SU-DHL-6 (cell line): ENCODE measurements around the gene CAPN15.

Experiments used
- CTCF ChIP-seq: fragments of 200-600 bp; sonication (generic); IDR thresholded peaks from one replicate; pipeline ENCODE4 v1.5.1; 2017; ENCODE audit warnings: antibody characterized with exemption, mild to moderate bottlenecking, low read length, moderate library complexity; ENCODE audit not compliant: insufficient read depth, poor library complexity, severe bottlenecking
- EZH2phosphoT487 ChIP-seq: fragments of 200-600 bp; sonication (generic), shearing (Covaris generic); conservative IDR thresholded peaks from 2 replicates; pipeline ENCODE4 v1.6.1; 2018; ENCODE audit warnings: mild to moderate bottlenecking, antibody characterized with exemption, low read length, moderate library complexity, mixed read lengths

DNA sequence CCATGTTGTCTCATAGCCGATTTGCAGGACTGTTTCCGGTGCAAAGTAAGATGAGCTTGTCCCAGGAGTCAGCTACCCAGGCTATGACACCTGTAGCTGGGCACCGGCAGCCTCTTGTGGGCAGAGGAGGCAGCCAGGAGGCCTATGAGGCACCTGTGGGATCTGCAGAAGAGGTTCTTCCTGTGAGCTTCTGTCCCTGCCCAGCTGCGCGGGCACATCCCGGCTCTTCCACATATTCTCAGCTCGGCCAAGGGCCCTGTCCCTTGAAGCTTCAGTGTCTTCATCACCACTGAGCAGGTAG lies 21.3 kb upstream of the CAPN15 start:
- TF ChIP-seq CTCF (no peak), EZH2phosphoT487 (no peak)
